DOHH2 (cell line): ENCODE results near the gene CRYBB3.

Source experiments
- H3F3A ChIP-seq: fragments of 200-600 bp; sonication (generic), shearing (Covaris generic); 2 replicates; pipeline ENCODE4 v1.6.0; 2016; ENCODE audit warnings: antibody characterized with exemption, mild to moderate bottlenecking; ENCODE audit not compliant: control insufficient read depth, insufficient read depth
- H3K27ac ChIP-seq: fragments of 200-600 bp; sonication (generic); 2 replicates; pipeline ENCODE4 v1.5.1; 2014; ENCODE audit warnings: low read depth, mild to moderate bottlenecking, low read length, moderate library complexity
- H3K27me3 ChIP-seq: fragments of 200-600 bp; sonication (generic); 2 replicates; pipeline ENCODE4 v1.6.1; 2014; ENCODE audit warnings: mild to moderate bottlenecking, low read length, mixed read lengths; ENCODE audit not compliant: control insufficient read depth
- H3K36me3 ChIP-seq: fragments of 200-600 bp; sonication (generic); 2 replicates; pipeline ENCODE4 v1.6.1; 2014; ENCODE audit warnings: mild to moderate bottlenecking, low read length, moderate library complexity, mixed read lengths; ENCODE audit not compliant: control insufficient read depth
- H3K4me1 ChIP-seq: fragments of 200-600 bp; sonication (generic); 2 replicates; pipeline ENCODE4 v1.6.1; 2014; ENCODE audit warnings: mild to moderate bottlenecking, low read length, mixed read lengths; ENCODE audit not compliant: control insufficient read depth
- H3K4me2 ChIP-seq: fragments of 200-600 bp; sonication (generic); 2 replicates; pipeline ENCODE4 v1.6.0; 2014; ENCODE audit warnings: mild to moderate bottlenecking, low read length, moderate library complexity
- H3K4me3 ChIP-seq: fragments of 200-600 bp; sonication (generic); 2 replicates; pipeline ENCODE4 v1.5.1; 2014; ENCODE audit warnings: mild to moderate bottlenecking, low read length, mixed read lengths
- H3K79me2 ChIP-seq: fragments of 200-600 bp; sonication (generic); 2 replicates; pipeline ENCODE4 v1.6.1; 2014; ENCODE audit warnings: mild to moderate bottlenecking, low read length, mixed read lengths; ENCODE audit not compliant: control insufficient read depth
- H3K9me2 ChIP-seq: fragments of 200-600 bp; sonication (generic); replicated peaks from 2 replicates; pipeline ENCODE4 v1.6.1; 2014; ENCODE audit warnings: mild to moderate bottlenecking, low read length, mixed read lengths; ENCODE audit not compliant: control insufficient read depth
- H3K9me3 ChIP-seq: fragments of 200-600 bp; sonication (generic); 2 replicates; pipeline ENCODE4 v1.6.1; 2014; ENCODE audit warnings: antibody characterized with exemption, low read length, mixed read lengths; ENCODE audit not compliant: control insufficient read depth, insufficient read depth
- H4K20me1 ChIP-seq: fragments of 200-600 bp; sonication (generic); 2 replicates; pipeline ENCODE4 v1.6.0; 2014; ENCODE audit warnings: low read depth, mild to moderate bottlenecking, antibody characterized with exemption, low read length, moderate library complexity; ENCODE audit not compliant: control insufficient read depth, insufficient read depth
- EZH2phosphoT487 ChIP-seq: fragments of 200-600 bp; sonication (generic); IDR thresholded peaks from 2 replicates; pipeline ENCODE4 v1.6.1; 2017; ENCODE audit warnings: borderline replicate concordance, mild to moderate bottlenecking, antibody characterized with exemption, low read length, moderate library complexity, mixed read lengths
- TF ChIP-seq, protein P1 (sequence below): fragments of 200-600 bp; sonication (generic); IDR thresholded peaks from one replicate; pipeline ENCODE4 v1.5.1; 2014; ENCODE audit warnings: antibody characterized with exemption, mild to moderate bottlenecking, low read depth, low read length; ENCODE audit not compliant: poor library complexity, severe bottlenecking

Gene CRYBB3

DNA sequence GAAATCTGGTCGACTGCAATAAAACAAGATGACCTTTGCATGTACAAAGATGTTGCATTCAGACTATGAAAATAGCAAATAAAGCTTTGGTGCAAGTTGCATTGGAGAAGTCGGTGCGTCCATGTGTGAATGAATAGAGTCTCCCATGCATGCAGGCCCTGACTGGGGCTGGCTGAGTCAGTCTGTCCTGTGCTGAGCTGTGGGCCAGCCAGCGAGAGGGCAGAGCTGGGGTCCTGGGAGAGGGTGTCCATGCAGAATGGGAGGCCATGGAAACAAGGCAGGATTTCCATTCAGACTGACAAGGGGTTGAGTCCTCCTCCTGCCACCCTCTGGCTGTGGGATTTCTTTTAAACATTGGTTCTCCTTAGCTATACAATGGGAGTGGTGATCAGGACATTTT lies 2.3 kb upstream of the CRYBB3 start:
- Histone ChIP-seq H4K20me1 (no peaks in the 10 kb centered on the region), H3K27me3 (no peaks in the 10 kb centered on the region), H3K4me1 (no peaks in the 10 kb centered on the region), H3K36me3 (no peaks in the 10 kb centered on the region), H3K79me2 (no peaks in the 10 kb centered on the region), H3K4me2 (no peak overlapping the region), H3K9me2 (no peaks in the 10 kb centered on the region), H3K4me3 (no peak overlapping the region), H3K9me3 (no peaks in the 10 kb centered on the region), H3F3A (no peaks in the 10 kb centered on the region), H3K27ac (no peak overlapping the region)
- TF ChIP-seq, protein P1, sequence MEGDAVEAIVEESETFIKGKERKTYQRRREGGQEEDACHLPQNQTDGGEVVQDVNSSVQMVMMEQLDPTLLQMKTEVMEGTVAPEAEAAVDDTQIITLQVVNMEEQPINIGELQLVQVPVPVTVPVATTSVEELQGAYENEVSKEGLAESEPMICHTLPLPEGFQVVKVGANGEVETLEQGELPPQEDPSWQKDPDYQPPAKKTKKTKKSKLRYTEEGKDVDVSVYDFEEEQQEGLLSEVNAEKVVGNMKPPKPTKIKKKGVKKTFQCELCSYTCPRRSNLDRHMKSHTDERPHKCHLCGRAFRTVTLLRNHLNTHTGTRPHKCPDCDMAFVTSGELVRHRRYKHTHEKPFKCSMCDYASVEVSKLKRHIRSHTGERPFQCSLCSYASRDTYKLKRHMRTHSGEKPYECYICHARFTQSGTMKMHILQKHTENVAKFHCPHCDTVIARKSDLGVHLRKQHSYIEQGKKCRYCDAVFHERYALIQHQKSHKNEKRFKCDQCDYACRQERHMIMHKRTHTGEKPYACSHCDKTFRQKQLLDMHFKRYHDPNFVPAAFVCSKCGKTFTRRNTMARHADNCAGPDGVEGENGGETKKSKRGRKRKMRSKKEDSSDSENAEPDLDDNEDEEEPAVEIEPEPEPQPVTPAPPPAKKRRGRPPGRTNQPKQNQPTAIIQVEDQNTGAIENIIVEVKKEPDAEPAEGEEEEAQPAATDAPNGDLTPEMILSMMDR: no peak
- TF ChIP-seq EZH2phosphoT487: no peak

DNA sequence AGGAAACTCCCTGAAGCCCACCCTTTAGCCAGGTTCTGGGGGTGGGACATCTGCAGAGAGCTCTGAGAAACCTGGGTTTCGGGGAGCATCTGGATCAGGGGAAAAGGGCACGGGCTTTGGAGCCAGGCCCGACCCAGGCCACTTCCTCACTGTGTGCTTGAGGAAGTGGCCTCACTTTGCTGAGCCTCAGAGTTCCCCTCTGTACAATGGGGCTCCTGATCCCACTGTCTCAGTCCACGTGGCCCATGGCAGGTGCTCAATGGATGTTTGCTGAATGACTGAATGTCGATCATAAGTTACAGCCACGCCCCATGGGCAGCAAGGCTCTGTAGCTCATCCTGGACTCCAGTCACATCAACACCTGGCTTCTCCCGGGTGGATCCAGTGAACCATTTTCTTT lies 1.3 kb downstream of the CRYBB3 start:
- Histone ChIP-seq H3K4me2 (no peak overlapping the region), H3K27ac (no peak overlapping the region), H3K79me2 (no peaks in the 10 kb centered on the region), H4K20me1 (no peaks in the 10 kb centered on the region), H3K4me3 (no peak overlapping the region), H3K4me1 (no peaks in the 10 kb centered on the region), H3K36me3 (no peaks in the 10 kb centered on the region), H3K27me3 (no peaks in the 10 kb centered on the region), H3K9me2 (no peaks in the 10 kb centered on the region), H3F3A (no peaks in the 10 kb centered on the region), H3K9me3 (no peaks in the 10 kb centered on the region)
- TF ChIP-seq, protein P1: no peak
- TF ChIP-seq EZH2phosphoT487: no peak

DNA sequence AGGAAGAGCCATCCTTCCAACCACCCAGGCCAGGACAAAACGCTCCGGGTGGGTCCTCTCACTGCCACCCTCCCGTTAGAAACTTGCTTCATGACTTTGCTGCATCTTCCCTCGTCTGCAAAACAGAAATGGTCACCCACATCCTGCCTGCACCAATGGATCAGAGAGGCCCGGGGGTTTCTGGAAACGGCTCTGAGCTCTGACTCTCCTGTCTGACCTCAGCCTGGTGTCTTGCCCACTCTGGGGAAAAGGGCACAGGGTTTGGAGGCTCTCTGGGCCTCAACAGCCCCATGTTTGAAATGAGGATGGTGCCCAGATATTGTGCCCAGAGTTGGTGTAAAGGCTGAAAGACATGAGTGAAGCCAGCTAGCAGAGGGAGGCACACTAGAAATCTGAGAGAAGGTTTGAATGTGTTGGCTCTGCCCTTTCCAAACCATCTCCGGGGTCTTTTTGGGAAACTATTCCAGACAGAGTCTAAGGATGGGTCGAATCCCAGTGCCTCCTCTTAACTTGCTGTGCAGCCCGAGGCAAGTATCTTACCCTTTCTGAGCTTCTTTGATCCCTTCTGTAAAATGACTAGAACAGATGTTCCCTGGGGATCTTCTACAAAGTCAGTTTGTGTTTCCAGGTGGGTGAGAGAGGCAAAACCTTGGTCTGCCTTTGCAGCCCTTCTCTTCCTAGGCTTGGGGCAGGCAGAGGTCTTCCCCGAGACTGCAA lies 2.1 kb downstream of the CRYBB3 start:
- no peak for TF ChIP-seq EZH2phosphoT487
- TF ChIP-seq, protein P1: no peak
- Histone ChIP-seq H3K27me3 (no peaks in the 10 kb centered on the region), H3K4me2 (no peak overlapping the region), H3K79me2 (no peaks in the 10 kb centered on the region), H3K9me2 (no peaks in the 10 kb centered on the region), H3K4me1 (no peaks in the 10 kb centered on the region), H3K27ac (no peak overlapping the region), H4K20me1 (no peaks in the 10 kb centered on the region), H3F3A (no peaks in the 10 kb centered on the region), H3K9me3 (no peaks in the 10 kb centered on the region), H3K4me3 (no peak overlapping the region), H3K36me3 (no peaks in the 10 kb centered on the region)
